SK-N-SH (cell line): ENCODE measurements around the gene ATP1A4.
"Not testable (repeated sequence)": the region's sequence is repeated elsewhere in the genome, so short reads cannot be mapped to it uniquely, and the experiment has no call there.

Experiments used
- EP300 ChIP-seq, 2 experiments: IDR thresholded peaks; 2 replicates each; pipeline versions ENCODE4 v1.4.0 to v1.6.1; 2012; ENCODE audit warnings: borderline replicate concordance in 1 of 2, low read depth in 1 of 2, low read length in 1 of 2
- ZBTB33 ChIP-seq: IDR thresholded peaks from 2 replicates; pipeline ENCODE4 v1.4.0; 2012; ENCODE audit warnings: low read depth, borderline replicate concordance

GRCh38 chr1:160126342-160126741 is 25.1 kb upstream of the ATP1A4 start:
- not testable (repeated sequence) for TF ChIP-seq EP300 (IDR thresholded peaks at IDR 0.05; ENCODE audit: borderline replicate concordance in 1 of 2, low read depth in 1 of 2, low read length in 1 of 2); ZBTB33
